Stimulated activated effector memory CD8-positive, alpha-beta T cell treated with anti-CD3 and anti-CD28 coated beads, Interleukin-12 subunit alpha, Interleukin-12 subunit beta, amount 100 ng/mL, for 72 hours (primary cell): ENCODE data around the gene ZNRF1.

Experiments
- ATAC-seq: fragments of 150-1000 bp; cut with Tn5 transposase; 2 replicates; pipeline ENCODE4 v1.10.0; 2021
- DNase-seq, 2 donors: peaks; one replicate each; pipeline ENCODE4 v3.0.0; 2021 to 2022; ENCODE audit warnings: low spot score in 2 of 2
- H3K27ac Mint-ChIP-seq: one replicate; pipeline ENCODE4 v1.8.0; 2022; ENCODE audit warnings: mild to moderate bottlenecking, mixed read lengths
- H3K36me3 Mint-ChIP-seq: one replicate; pipeline ENCODE4 v1.8.0; 2022; ENCODE audit warnings: mild to moderate bottlenecking, mixed read lengths
- H3K4me1 Mint-ChIP-seq: one replicate; pipeline ENCODE4 v1.8.0; 2022; ENCODE audit warnings: mixed read lengths
- H3K4me3 Mint-ChIP-seq: one replicate; pipeline ENCODE4 v1.8.0; 2022; ENCODE audit warnings: mild to moderate bottlenecking, mixed read lengths
- H3K9me3 Mint-ChIP-seq: one replicate; pipeline ENCODE4 v1.8.0; 2022; ENCODE audit warnings: mixed read lengths

Gene ZNRF1

GRCh38 chr16:75028544-75029135 lies 29.8 kb downstream of the ZNRF1 start:
- H3K36me3 Mint-ChIP-seq, result no peaks in the 10 kb centered on the region
- H3K27ac Mint-ChIP-seq, result no peak overlapping the region
- no peak for DNase-seq
- no peak for ATAC-seq
- peaks cover 15% of the 10 kb centered on the region for H3K4me1 Mint-ChIP-seq
- no peaks in the 10 kb centered on the region for H3K9me3 Mint-ChIP-seq
- no peak overlapping the region for H3K4me3 Mint-ChIP-seq

- DNase-seq, result no peak
- ATAC-seq, result peak; percentile 79
- Mint-ChIP-seq H3K27ac (no peak overlapping the region), H3K36me3 (no peaks in the 10 kb centered on the region), H3K9me3 (no peaks in the 10 kb centered on the region), H3K4me3 (no peak overlapping the region), H3K4me1 (peaks cover 6% of the 10 kb centered on the region)
Observed at GRCh38 chr16:75029854-75030253, 31.0 kb downstream of the ZNRF1 start.

- no peak overlapping the region for H3K27ac Mint-ChIP-seq
- no peak for ATAC-seq
Observed at GRCh38 chr16:75032655-75033054, 33.8 kb downstream of the ZNRF1 start.

GRCh38 chr16:75035410-75035968 lies 36.7 kb downstream of the ZNRF1 start:
- DNase-seq (no peak), ATAC-seq (no peak)
- H3K4me1 Mint-ChIP-seq, result no peaks in the 10 kb centered on the region
- H3K9me3 Mint-ChIP-seq, result peaks cover 5% of the 10 kb centered on the region
- H3K36me3 Mint-ChIP-seq, result no peaks in the 10 kb centered on the region
- H3K27ac Mint-ChIP-seq, result no peak overlapping the region
- no peak overlapping the region for H3K4me3 Mint-ChIP-seq

More at GRCh38 chr16:75032655-75033054, 33.8 kb downstream of the ZNRF1 start:
- Mint-ChIP-seq H3K4me3 (no peak overlapping the region), H3K36me3 (no peaks in the 10 kb centered on the region), H3K9me3 (peaks cover 2% of the 10 kb centered on the region), H3K4me1 (peaks cover 6% of the 10 kb centered on the region)
- no peak for DNase-seq

- no peak for DNase-seq
- H3K27ac Mint-ChIP-seq, result peak overlapping the region; percentile 23
Observed at GRCh38 chr16:75038036-75038858, 39.4 kb downstream of the ZNRF1 start.

GRCh38 chr16:75039941-75040340 lies 41.1 kb downstream of the ZNRF1 start:
- no peak overlapping the region for H3K27ac Mint-ChIP-seq
- DNase-seq, result no peak
- no peak overlapping the region for H3K4me3 Mint-ChIP-seq
- ATAC-seq, result no peak
- H3K9me3 Mint-ChIP-seq, result peaks cover 5% of the 10 kb centered on the region
- no peaks in the 10 kb centered on the region for H3K4me1 Mint-ChIP-seq
- no peaks in the 10 kb centered on the region for H3K36me3 Mint-ChIP-seq

More at GRCh38 chr16:75038036-75038858, 39.4 kb downstream of the ZNRF1 start:
- Mint-ChIP-seq H3K4me1 (no peaks in the 10 kb centered on the region), H3K4me3 (no peak overlapping the region), H3K36me3 (no peaks in the 10 kb centered on the region), H3K9me3 (peaks cover 5% of the 10 kb centered on the region)
- no peak for ATAC-seq

GRCh38 chr16:75042426-75043174 lies 43.8 kb downstream of the ZNRF1 start:
- ATAC-seq (no peak), DNase-seq (no peak)
- no peaks in the 10 kb centered on the region for H3K36me3 Mint-ChIP-seq
- no peak overlapping the region for H3K4me3 Mint-ChIP-seq
- H3K9me3 Mint-ChIP-seq, result peaks cover 4% of the 10 kb centered on the region
- H3K4me1 Mint-ChIP-seq, result peaks cover 1% of the 10 kb centered on the region
- no peak overlapping the region for H3K27ac Mint-ChIP-seq

GRCh38 chr16:75043175-75043895 lies 44.5 kb downstream of the ZNRF1 start:
- Mint-ChIP-seq H3K4me1 (peaks cover 6% of the 10 kb centered on the region), H3K27ac (no peak overlapping the region), H3K9me3 (no peaks in the 10 kb centered on the region), H3K4me3 (no peak overlapping the region), H3K36me3 (no peaks in the 10 kb centered on the region)
- ATAC-seq (no peak), DNase-seq (no peak)

GRCh38 chr16:75044800-75045361 lies 46.1 kb downstream of the ZNRF1 start:
- ATAC-seq, result no peak
- Mint-ChIP-seq H3K36me3 (no peaks in the 10 kb centered on the region), H3K4me1 (peaks cover 6% of the 10 kb centered on the region), H3K4me3 (no peak overlapping the region), H3K27ac (no peak overlapping the region), H3K9me3 (no peaks in the 10 kb centered on the region)
- DNase-seq, result no peak

- no peak overlapping the region for H3K27ac Mint-ChIP-seq
- H3K36me3 Mint-ChIP-seq, result no peaks in the 10 kb centered on the region
- H3K4me1 Mint-ChIP-seq, result peaks cover 6% of the 10 kb centered on the region
- H3K9me3 Mint-ChIP-seq, result no peaks in the 10 kb centered on the region
- no peak overlapping the region for H3K4me3 Mint-ChIP-seq
- no peak for DNase-seq
- ATAC-seq, result no peak
Observed at GRCh38 chr16:75045424-75045823, 46.6 kb downstream of the ZNRF1 start.

GRCh38 chr16:75048054-75048453 lies 49.2 kb downstream of the ZNRF1 start:
- no peak for DNase-seq
- H3K9me3 Mint-ChIP-seq, result no peaks in the 10 kb centered on the region
- no peak overlapping the region for H3K4me3 Mint-ChIP-seq
- H3K27ac Mint-ChIP-seq, result no peak overlapping the region
- H3K4me1 Mint-ChIP-seq, result peaks cover 6% of the 10 kb centered on the region
- ATAC-seq, result no peak
- H3K36me3 Mint-ChIP-seq, result no peaks in the 10 kb centered on the region

GRCh38 chr16:75048530-75048929 lies 49.7 kb downstream of the ZNRF1 start:
- H3K9me3 Mint-ChIP-seq, result no peaks in the 10 kb centered on the region
- ATAC-seq, result no peak
- no peak for DNase-seq

GRCh38 chr16:75052481-75053202 lies 53.8 kb downstream of the ZNRF1 start:
- H3K9me3 Mint-ChIP-seq, result no peaks in the 10 kb centered on the region
- no peaks in the 10 kb centered on the region for H3K36me3 Mint-ChIP-seq
- H3K27ac Mint-ChIP-seq, result no peak overlapping the region
- peaks cover 4% of the 10 kb centered on the region for H3K4me1 Mint-ChIP-seq
- H3K4me3 Mint-ChIP-seq, result no peak overlapping the region
- DNase-seq (no peak), ATAC-seq (no peak)

More at GRCh38 chr16:75048530-75048929, 49.7 kb downstream of the ZNRF1 start:
- no peaks in the 10 kb centered on the region for H3K36me3 Mint-ChIP-seq
- H3K27ac Mint-ChIP-seq, result no peak overlapping the region
- H3K4me3 Mint-ChIP-seq, result no peak overlapping the region
- H3K4me1 Mint-ChIP-seq, result peaks cover 6% of the 10 kb centered on the region
